Activated B cell treated with CpG ODN at 0.5 μM for 24 hours (primary cell): ENCODE results near the gene DEPDC4. TPM values are rescaled to one million over a fixed set of nuclear protein-coding genes. Genes with fewer than 3 reads are reported as not detected.

Experiments
- ATAC-seq: fragments of 200-7000 bp; cut with Tn5 transposase; one replicate; pipeline ENCODE4 v1.10.0; 2021; ENCODE audit warnings: low read depth, mild to moderate bottlenecking, moderate library complexity
- CTCF ChIA-PET: fragments of 350-600 bp; sonication (Branson Sonifier 250); formaldehyde crosslinking; loops from one replicate; lab custom pipeline; 2021; ENCODE audit warnings: antibody characterized with exemption; lab: Charles Lee
- POLR2A ChIA-PET: fragments of 350-600 bp; sonication (Branson Sonifier 250); formaldehyde crosslinking; loops from one replicate; lab custom pipeline; 2021; ENCODE audit warnings: antibody characterized with exemption; lab: Charles Lee
- DNase-seq: peaks from one replicate; pipeline ENCODE4 v3.0.0; 2022
- H3K27ac Mint-ChIP-seq: one replicate; pipeline ENCODE4 v1.8.0; 2020; ENCODE audit warnings: mixed read lengths
- H3K27me3 Mint-ChIP-seq: one replicate; pipeline ENCODE4 v1.8.0; 2021; ENCODE audit warnings: mixed read lengths
- H3K36me3 Mint-ChIP-seq: one replicate; pipeline ENCODE4 v1.8.0; 2021; ENCODE audit warnings: low read depth, mixed read lengths
- H3K4me1 Mint-ChIP-seq: one replicate; pipeline ENCODE4 v1.8.0; 2021; ENCODE audit warnings: mixed read lengths
- H3K4me3 Mint-ChIP-seq: one replicate; pipeline ENCODE4 v1.8.0; 2020; ENCODE audit warnings: mild to moderate bottlenecking, mixed read lengths
- H3K9me3 Mint-ChIP-seq: one replicate; pipeline ENCODE4 v1.8.0; 2020; ENCODE audit warnings: mixed read lengths
- intact Hi-C: fragments of 100-400 bp; cut with micrococcal nuclease; formaldehyde crosslinking; loops from one replicate; pipeline ENCODE4 v1.15.1; 2024
- total RNA-seq: library from RNA; stranded (reverse); gene quantifications from 2 replicates; pipeline ENCODE4 v1.2.3, GENCODE V29; 2022
- TF ChIP-seq, protein P1 (sequence below): fragments of 200-600 bp; IDR thresholded peaks from one replicate; pipeline ENCODE4 v1.8.0; 2022; ENCODE audit warnings: antibody characterized with exemption, mild to moderate bottlenecking

DEPDC4 gene
- total RNA-seq, 1 donor from 2014 or later = 0.49 TPM

DNA sequence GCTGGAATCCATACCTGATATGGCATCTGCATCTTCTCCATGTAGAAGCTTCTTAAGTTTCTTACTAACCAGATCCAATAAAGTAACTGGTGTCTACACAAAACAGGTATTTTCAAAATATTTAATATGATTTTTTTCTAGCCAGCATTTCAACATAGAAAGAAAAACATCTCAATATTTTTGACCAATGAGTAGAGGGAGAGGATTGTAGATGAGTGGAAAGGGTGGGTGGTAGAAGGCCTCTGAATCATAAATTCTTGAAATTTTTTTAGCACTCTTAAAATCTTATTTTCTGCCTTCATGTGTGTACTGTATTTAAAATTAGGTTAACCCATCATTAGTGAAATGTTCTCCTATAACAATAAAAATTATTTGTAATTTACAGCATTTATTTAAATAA lies 18.0 kb downstream of the DEPDC4 start:
- H3K27ac Mint-ChIP-seq = no peak overlapping the region
- no peaks in the 10 kb centered on the region for H3K27me3 Mint-ChIP-seq
- no peak for ATAC-seq
- POLR2A ChIA-PET = no interaction called here
- intact Hi-C loops = no loop called here
- no peak for DNase-seq
- no peaks in the 10 kb centered on the region for H3K4me1 Mint-ChIP-seq
- TF ChIP-seq, protein P1, sequence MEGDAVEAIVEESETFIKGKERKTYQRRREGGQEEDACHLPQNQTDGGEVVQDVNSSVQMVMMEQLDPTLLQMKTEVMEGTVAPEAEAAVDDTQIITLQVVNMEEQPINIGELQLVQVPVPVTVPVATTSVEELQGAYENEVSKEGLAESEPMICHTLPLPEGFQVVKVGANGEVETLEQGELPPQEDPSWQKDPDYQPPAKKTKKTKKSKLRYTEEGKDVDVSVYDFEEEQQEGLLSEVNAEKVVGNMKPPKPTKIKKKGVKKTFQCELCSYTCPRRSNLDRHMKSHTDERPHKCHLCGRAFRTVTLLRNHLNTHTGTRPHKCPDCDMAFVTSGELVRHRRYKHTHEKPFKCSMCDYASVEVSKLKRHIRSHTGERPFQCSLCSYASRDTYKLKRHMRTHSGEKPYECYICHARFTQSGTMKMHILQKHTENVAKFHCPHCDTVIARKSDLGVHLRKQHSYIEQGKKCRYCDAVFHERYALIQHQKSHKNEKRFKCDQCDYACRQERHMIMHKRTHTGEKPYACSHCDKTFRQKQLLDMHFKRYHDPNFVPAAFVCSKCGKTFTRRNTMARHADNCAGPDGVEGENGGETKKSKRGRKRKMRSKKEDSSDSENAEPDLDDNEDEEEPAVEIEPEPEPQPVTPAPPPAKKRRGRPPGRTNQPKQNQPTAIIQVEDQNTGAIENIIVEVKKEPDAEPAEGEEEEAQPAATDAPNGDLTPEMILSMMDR = no peak
- no peaks in the 10 kb centered on the region for H3K36me3 Mint-ChIP-seq
- CTCF ChIA-PET = no interaction called here
- no peaks in the 10 kb centered on the region for H3K9me3 Mint-ChIP-seq
- H3K4me3 Mint-ChIP-seq = no peak overlapping the region

DNA sequence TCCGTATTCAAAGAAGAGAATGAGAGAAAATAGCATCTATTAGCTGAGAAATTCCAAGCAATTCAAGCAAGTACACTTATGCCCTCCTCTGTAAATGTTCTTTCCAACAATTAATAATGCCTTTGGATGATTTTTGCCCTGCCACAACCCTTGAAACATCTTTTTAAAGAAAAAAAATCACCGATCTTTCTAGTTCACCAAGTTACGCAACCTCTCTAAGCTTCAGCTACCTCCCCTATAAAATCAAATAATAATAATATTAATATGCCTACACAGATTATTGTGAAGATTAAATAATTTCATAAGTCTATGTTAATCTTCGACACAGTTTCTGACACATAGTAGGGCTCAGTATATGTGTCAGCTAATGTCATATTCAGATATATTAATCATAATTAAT lies 19.1 kb downstream of the DEPDC4 start:
- ChIA-PET POLR2A (no interaction called here), CTCF (no interaction called here)
- DNase-seq (no peak), ATAC-seq (no peak)
- H3K36me3 Mint-ChIP-seq = no peaks in the 10 kb centered on the region
- H3K4me1 Mint-ChIP-seq = no peaks in the 10 kb centered on the region
- H3K27me3 Mint-ChIP-seq = no peaks in the 10 kb centered on the region
- H3K4me3 Mint-ChIP-seq = no peak overlapping the region
- H3K27ac Mint-ChIP-seq = no peak overlapping the region
- TF ChIP-seq, protein P1 = no peak
- H3K9me3 Mint-ChIP-seq = no peaks in the 10 kb centered on the region
- intact Hi-C loops = no loop called here

DNA sequence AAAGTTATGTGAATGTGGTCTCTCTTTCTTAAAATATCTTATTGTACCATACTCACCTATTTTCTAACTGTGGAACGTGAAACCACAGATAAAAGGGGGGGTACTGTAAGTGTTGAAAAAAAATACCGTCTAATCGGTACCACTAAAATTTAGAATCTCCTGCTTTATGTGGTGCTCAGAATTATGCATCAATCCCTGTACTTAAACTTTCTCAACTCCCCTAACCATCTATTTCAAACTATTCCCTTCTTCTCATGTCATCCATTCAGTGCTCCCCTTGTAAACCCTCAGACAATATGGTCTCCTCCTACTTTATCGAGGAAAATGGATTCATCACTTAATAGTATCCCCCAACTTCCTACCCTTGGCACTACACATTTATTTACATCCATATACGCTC lies 23.7 kb downstream of the DEPDC4 start:
- no peaks in the 10 kb centered on the region for H3K9me3 Mint-ChIP-seq
- CTCF ChIA-PET = no interaction called here
- H3K4me3 Mint-ChIP-seq = no peak overlapping the region
- H3K36me3 Mint-ChIP-seq = no peaks in the 10 kb centered on the region
- no peak overlapping the region for H3K27ac Mint-ChIP-seq
- DNase-seq (no peak), ATAC-seq (no peak)
- H3K27me3 Mint-ChIP-seq = no peaks in the 10 kb centered on the region
- H3K4me1 Mint-ChIP-seq = no peaks in the 10 kb centered on the region
- TF ChIP-seq, protein P1 = no peak
- POLR2A ChIA-PET = no interaction called here
- intact Hi-C loops = no loop called here

DNA sequence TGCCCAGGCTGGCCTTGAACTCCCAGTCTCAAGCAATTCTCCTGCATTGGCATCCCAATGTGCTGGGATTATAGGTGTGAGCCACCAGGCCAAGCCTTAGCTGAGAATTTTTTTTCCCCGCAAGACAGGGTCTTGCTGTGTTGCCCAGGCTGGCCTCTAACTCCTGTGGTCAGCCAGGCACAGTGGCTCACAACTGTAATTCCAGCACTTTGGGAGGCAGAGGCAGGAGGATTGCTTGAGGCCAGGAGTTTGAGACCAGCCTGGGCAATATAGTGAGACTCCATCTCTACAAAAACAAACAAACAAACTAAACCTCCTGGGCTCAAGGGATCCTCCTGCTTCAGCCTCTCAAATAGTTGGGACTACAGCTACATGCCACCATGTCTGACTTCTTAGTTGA lies 27.3 kb downstream of the DEPDC4 start:
- ChIA-PET POLR2A (no interaction called here), CTCF (no interaction called here)
- no peaks in the 10 kb centered on the region for H3K27me3 Mint-ChIP-seq
- no peak for DNase-seq
- H3K4me3 Mint-ChIP-seq = no peak overlapping the region
- intact Hi-C loops = no loop called here
- no peak for ATAC-seq
- no peaks in the 10 kb centered on the region for H3K36me3 Mint-ChIP-seq
- H3K4me1 Mint-ChIP-seq = no peaks in the 10 kb centered on the region
- no peaks in the 10 kb centered on the region for H3K9me3 Mint-ChIP-seq
- no peak overlapping the region for H3K27ac Mint-ChIP-seq
- TF ChIP-seq, protein P1 = no peak

DNA sequence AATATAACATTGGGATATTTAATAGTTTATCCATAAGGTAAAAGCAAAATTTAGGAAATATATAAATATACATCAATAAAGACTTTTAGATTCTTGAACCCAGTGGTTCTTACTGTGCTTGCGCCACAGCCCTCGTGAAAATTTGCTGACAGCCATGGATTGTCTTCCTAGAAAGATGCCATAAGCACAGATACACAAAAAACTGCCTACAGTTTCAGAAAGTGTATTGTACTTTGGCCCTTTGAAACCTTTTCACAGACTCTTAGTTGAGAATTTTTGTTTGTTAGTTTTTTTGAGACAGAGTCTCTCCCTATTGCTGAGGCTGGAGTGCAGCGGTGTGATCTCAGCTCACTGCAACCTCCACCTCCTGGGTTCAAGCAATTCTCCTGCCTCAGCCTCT lies 28.1 kb downstream of the DEPDC4 start:
- ATAC-seq = no peak
- ChIA-PET CTCF (no interaction called here), POLR2A (no interaction called here)
- TF ChIP-seq, protein P1 = no peak
- no peaks in the 10 kb centered on the region for H3K4me1 Mint-ChIP-seq
- no peaks in the 10 kb centered on the region for H3K9me3 Mint-ChIP-seq
- H3K27me3 Mint-ChIP-seq = no peaks in the 10 kb centered on the region
- H3K36me3 Mint-ChIP-seq = no peaks in the 10 kb centered on the region
- no peak overlapping the region for H3K27ac Mint-ChIP-seq
- intact Hi-C loops = no loop called here
- H3K4me3 Mint-ChIP-seq = no peak overlapping the region
- no peak for DNase-seq
